Left renal cortex interstitium (tissue), 4 donors: ENCODE results near the gene SYNE2. TPM values are rescaled to one million over a fixed set of nuclear protein-coding genes. Genes with fewer than 3 reads are reported as not detected.
A peak's percentile ranks its signal among the peaks of the same experiment; 100 is the strongest.
"Not testable (repeated sequence)": the region's sequence is repeated elsewhere in the genome, so short reads cannot be mapped to it uniquely, and the experiment has no call there.

Experiments
- DNase-seq, 4 donors: peaks; one replicate each; pipeline ENCODE4 v3.0.0-alpha.2; 2013; ENCODE audit warnings: low read depth in 4 of 4, low spot score in 2 of 4, missing footprints in 1 of 4
- polyA plus RNA-seq, 4 donors: library from polyadenylated mRNA; unstranded; fragments of 120-200 nt; gene quantifications; one replicate each; pipeline ENCODE4 v1.2.1, GENCODE V29; 2013; ENCODE audit not compliant: insufficient read length in 4 of 4

The SYNE2 gene
- polyA plus RNA-seq, 4 donors, result 82.1 to 148 (median 117) TPM

- no peak for DNase-seq
Observed at GRCh38 chr14:63867933-63868921, 15.4 kb downstream of the SYNE2 start.

GRCh38 chr14:63869940-63870752 is 17.3 kb downstream of the SYNE2 start:
- DNase-seq, result not testable (repeated sequence)

GRCh38 chr14:63870753-63871037 is 17.9 kb downstream of the SYNE2 start:
- DNase-seq, result not testable (repeated sequence)

GRCh38 chr14:63874223-63874622 is 21.4 kb downstream of the SYNE2 start:
- DNase-seq, result no peak

- DNase-seq, result no peak
Observed at GRCh38 chr14:63875311-63875710, 22.5 kb downstream of the SYNE2 start.

- DNase-seq, result no peak
Observed at GRCh38 chr14:63877550-63877939, 24.7 kb downstream of the SYNE2 start.

GRCh38 chr14:63878052-63878451 is 25.2 kb downstream of the SYNE2 start:
- DNase-seq, result no peak

GRCh38 chr14:63878792-63879191 is 26.0 kb downstream of the SYNE2 start:
- no peak for DNase-seq

- DNase-seq, result no peak
Observed at GRCh38 chr14:63881926-63882325, 29.1 kb downstream of the SYNE2 start.

GRCh38 chr14:63887899-63888298 is 35.1 kb downstream of the SYNE2 start:
- DNase-seq, result no peak

- no peak for DNase-seq
Observed at GRCh38 chr14:63890553-63890952, 37.7 kb downstream of the SYNE2 start.

GRCh38 chr14:63891148-63891975 is 38.6 kb downstream of the SYNE2 start:
- DNase-seq, result no peak

GRCh38 chr14:63892265-63892664 is 39.5 kb downstream of the SYNE2 start:
- no peak for DNase-seq

- DNase-seq, result no peak
Observed at GRCh38 chr14:63893701-63894458, 41.1 kb downstream of the SYNE2 start.

- DNase-seq, result no peak
Observed at GRCh38 chr14:63895510-63895909, 42.7 kb downstream of the SYNE2 start.

GRCh38 chr14:63896278-63896720 is 43.5 kb downstream of the SYNE2 start:
- peak in 1 of 4 donors; percentile 72 for DNase-seq

GRCh38 chr14:63897721-63898163 is 44.9 kb downstream of the SYNE2 start:
- DNase-seq, result no peak

- DNase-seq, result no peak
Observed at GRCh38 chr14:63899953-63900352, 47.1 kb downstream of the SYNE2 start.

GRCh38 chr14:63901434-63902085 is 48.8 kb downstream of the SYNE2 start:
- no peak for DNase-seq
